Activated naive CD8-positive, alpha-beta T cell treated with anti-CD3 and anti-CD28 coated beads for 36 hours (primary cell): ENCODE measurements around the gene MIX23. TPM values are rescaled to one million over a fixed set of nuclear protein-coding genes. Genes with fewer than 3 reads are reported as not detected.
A peak's percentile ranks its signal among the peaks of the same experiment; 100 is the strongest.
"Not testable (repeated sequence)": the region's sequence is repeated elsewhere in the genome, so short reads cannot be mapped to it uniquely, and the experiment has no call there.

Source experiments
- DNase-seq: peaks from one replicate; pipeline ENCODE4 v3.0.0; 2021
- H3K27ac Mint-ChIP-seq: one replicate; pipeline ENCODE4 v1.8.0; 2022; ENCODE audit warnings: mild to moderate bottlenecking, moderate library complexity, mixed read lengths
- H3K27me3 Mint-ChIP-seq: one replicate; pipeline ENCODE4 v1.8.0; 2022; ENCODE audit warnings: mild to moderate bottlenecking, mixed read lengths
- H3K36me3 Mint-ChIP-seq: one replicate; pipeline ENCODE4 v1.8.0; 2021; ENCODE audit warnings: mild to moderate bottlenecking, mixed read lengths
- H3K4me1 Mint-ChIP-seq: one replicate; pipeline ENCODE4 v1.8.0; 2021; ENCODE audit warnings: mixed read lengths
- H3K4me3 Mint-ChIP-seq: one replicate; pipeline ENCODE4 v1.8.0; 2022; ENCODE audit warnings: mild to moderate bottlenecking, moderate library complexity, mixed read lengths
- H3K9me3 Mint-ChIP-seq: one replicate; pipeline ENCODE4 v1.8.0; 2022; ENCODE audit warnings: mixed read lengths
- total RNA-seq, 2 experiments: library from RNA; stranded (reverse); gene quantifications; one replicate each; pipeline ENCODE4 v1.2.3, GENCODE V29; 2021

The MIX23 gene
- total RNA-seq, 2 experiments from 2014 or later = 170 to 210 TPM

GRCh38 chr3:122377975-122378374 lies 5.1 kb downstream of the MIX23 start:
- Mint-ChIP-seq H3K27me3 (no peaks in the 10 kb centered on the region), H3K27ac (peak overlapping the region; percentile 88), H3K9me3 (no peaks in the 10 kb centered on the region), H3K4me1 (peaks cover 40% of the 10 kb centered on the region), H3K4me3 (no peak overlapping the region), H3K36me3 (peaks cover 47% of the 10 kb centered on the region)
- DNase-seq = no peak

- peaks cover 35% of the 10 kb centered on the region for H3K36me3 Mint-ChIP-seq
- no peaks in the 10 kb centered on the region for H3K27me3 Mint-ChIP-seq
- no peak overlapping the region for H3K4me3 Mint-ChIP-seq
- peaks cover 18% of the 10 kb centered on the region for H3K4me1 Mint-ChIP-seq
- no peak overlapping the region for H3K27ac Mint-ChIP-seq
- H3K9me3 Mint-ChIP-seq = no peaks in the 10 kb centered on the region
- no peak for DNase-seq
Observed at GRCh38 chr3:122374034-122374433, 9.0 kb downstream of the MIX23 start.

- Mint-ChIP-seq H3K9me3 (no peaks in the 10 kb centered on the region), H3K36me3 (peaks cover 11% of the 10 kb centered on the region), H3K27me3 (no peaks in the 10 kb centered on the region), H3K4me1 (peaks cover 7% of the 10 kb centered on the region), H3K27ac (no peak overlapping the region), H3K4me3 (no peak overlapping the region)
- DNase-seq = no peak
Observed at GRCh38 chr3:122366379-122366749, 16.7 kb downstream of the MIX23 start.

- not testable (repeated sequence) for H3K27me3 Mint-ChIP-seq, H3K9me3 Mint-ChIP-seq, DNase-seq, H3K4me3 Mint-ChIP-seq, H3K4me1 Mint-ChIP-seq
- Mint-ChIP-seq H3K36me3 (peaks cover 10% of the 10 kb centered on the region), H3K27ac (peak overlapping the region; percentile 71)
Observed at GRCh38 chr3:122365582-122366378, 17.3 kb downstream of the MIX23 start.

GRCh38 chr3:122365073-122365472 lies 18.0 kb downstream of the MIX23 start:
- no peak for DNase-seq
- H3K36me3 Mint-ChIP-seq = peaks cover 12% of the 10 kb centered on the region
- no peaks in the 10 kb centered on the region for H3K27me3 Mint-ChIP-seq
- H3K9me3 Mint-ChIP-seq = no peaks in the 10 kb centered on the region
- H3K27ac Mint-ChIP-seq = peak overlapping the region; percentile 71
- no peak overlapping the region for H3K4me3 Mint-ChIP-seq
- H3K4me1 Mint-ChIP-seq = peaks cover 7% of the 10 kb centered on the region

- H3K4me1 Mint-ChIP-seq = peaks cover 7% of the 10 kb centered on the region
- no peaks in the 10 kb centered on the region for H3K27me3 Mint-ChIP-seq
- DNase-seq = no peak
- no peaks in the 10 kb centered on the region for H3K9me3 Mint-ChIP-seq
- no peak overlapping the region for H3K27ac Mint-ChIP-seq
- H3K36me3 Mint-ChIP-seq = peaks cover 12% of the 10 kb centered on the region
- no peak overlapping the region for H3K4me3 Mint-ChIP-seq
Observed at GRCh38 chr3:122364490-122364889, 18.5 kb downstream of the MIX23 start.

- Mint-ChIP-seq H3K4me3 (no peak overlapping the region), H3K27ac (no peak overlapping the region), H3K27me3 (no peaks in the 10 kb centered on the region), H3K36me3 (peaks cover 12% of the 10 kb centered on the region), H3K9me3 (no peaks in the 10 kb centered on the region), H3K4me1 (peaks cover 9% of the 10 kb centered on the region)
- DNase-seq = no peak
Observed at GRCh38 chr3:122362026-122362425, 21.0 kb downstream of the MIX23 start.

GRCh38 chr3:122358703-122359032 lies 24.4 kb downstream of the MIX23 start:
- Mint-ChIP-seq H3K27me3 (no peaks in the 10 kb centered on the region), H3K4me1 (peaks cover 2% of the 10 kb centered on the region), H3K36me3 (peaks cover 10% of the 10 kb centered on the region), H3K9me3 (no peaks in the 10 kb centered on the region), H3K27ac (peak overlapping the region; percentile 71), H3K4me3 (no peak overlapping the region)
- DNase-seq = no peak

- peaks cover 7% of the 10 kb centered on the region for H3K36me3 Mint-ChIP-seq
Observed at GRCh38 chr3:122357828-122358702, 25.0 kb downstream of the MIX23 start.

GRCh38 chr3:122356402-122356801 lies 26.6 kb downstream of the MIX23 start:
- H3K27ac Mint-ChIP-seq = no peak overlapping the region
- no peak for DNase-seq
- no peaks in the 10 kb centered on the region for H3K9me3 Mint-ChIP-seq
- H3K36me3 Mint-ChIP-seq = peaks cover 5% of the 10 kb centered on the region
- no peaks in the 10 kb centered on the region for H3K27me3 Mint-ChIP-seq
- H3K4me3 Mint-ChIP-seq = no peak overlapping the region
- peaks cover 2% of the 10 kb centered on the region for H3K4me1 Mint-ChIP-seq

More at GRCh38 chr3:122357828-122358702, 25.0 kb downstream of the MIX23 start:
- Mint-ChIP-seq H3K4me1 (peaks cover 2% of the 10 kb centered on the region), H3K4me3 (no peak overlapping the region), H3K9me3 (no peaks in the 10 kb centered on the region), H3K27me3 (no peaks in the 10 kb centered on the region), H3K27ac (peak overlapping the region; percentile 71)
- no peak for DNase-seq

- no peak for DNase-seq
- Mint-ChIP-seq H3K9me3 (no peaks in the 10 kb centered on the region), H3K27ac (no peak overlapping the region), H3K4me1 (peaks cover 2% of the 10 kb centered on the region), H3K36me3 (peaks cover 3% of the 10 kb centered on the region), H3K4me3 (no peak overlapping the region), H3K27me3 (no peaks in the 10 kb centered on the region)
Observed at GRCh38 chr3:122355612-122356011, 27.4 kb downstream of the MIX23 start.

GRCh38 chr3:122353893-122354401 lies 29.1 kb downstream of the MIX23 start:
- Mint-ChIP-seq H3K27ac (no peak overlapping the region), H3K36me3 (no peaks in the 10 kb centered on the region), H3K27me3 (no peaks in the 10 kb centered on the region), H3K4me3 (no peak overlapping the region), H3K4me1 (peaks cover 2% of the 10 kb centered on the region), H3K9me3 (no peaks in the 10 kb centered on the region)
- DNase-seq = no peak

- Mint-ChIP-seq H3K4me3 (no peak overlapping the region), H3K36me3 (no peaks in the 10 kb centered on the region), H3K27me3 (no peaks in the 10 kb centered on the region), H3K27ac (no peak overlapping the region), H3K4me1 (no peaks in the 10 kb centered on the region), H3K9me3 (no peaks in the 10 kb centered on the region)
- no peak for DNase-seq
Observed at GRCh38 chr3:122353215-122353614, 29.8 kb downstream of the MIX23 start.

- no peaks in the 10 kb centered on the region for H3K36me3 Mint-ChIP-seq
- no peaks in the 10 kb centered on the region for H3K4me1 Mint-ChIP-seq
- DNase-seq = no peak
- no peak overlapping the region for H3K4me3 Mint-ChIP-seq
- H3K9me3 Mint-ChIP-seq = peaks cover 3% of the 10 kb centered on the region
- peaks cover 5% of the 10 kb centered on the region for H3K27me3 Mint-ChIP-seq
- no peak overlapping the region for H3K27ac Mint-ChIP-seq
Observed at GRCh38 chr3:122351612-122352011, 31.4 kb downstream of the MIX23 start.

GRCh38 chr3:122350814-122351418 lies 32.1 kb downstream of the MIX23 start:
- Mint-ChIP-seq H3K4me1 (no peaks in the 10 kb centered on the region), H3K27ac (no peak overlapping the region), H3K9me3 (peaks cover 3% of the 10 kb centered on the region), H3K4me3 (no peak overlapping the region), H3K36me3 (no peaks in the 10 kb centered on the region), H3K27me3 (peaks cover 5% of the 10 kb centered on the region)
- no peak for DNase-seq
